GM18858 (cell line): ENCODE results near the gene GMCL2.
"Not testable (repeated sequence)": the region's sequence is repeated elsewhere in the genome, so short reads cannot be mapped to it uniquely, and the experiment has no call there.

Experiments
- ATAC-seq: cut with Tn5 transposase; IDR thresholded peaks from one replicate; pipeline ENCODE4 v1.9.1; 2021; ENCODE audit not compliant: unreplicated experiment

The GMCL2 gene

GRCh38 chr5:178206166-178207101 is 19.3 kb upstream of the GMCL2 start:
- ATAC-seq: no peak

GRCh38 chr5:178205749-178206047 is 18.5 kb upstream of the GMCL2 start:
- no peak for ATAC-seq

- ATAC-seq: peak; percentile 29
These were observed 18.0 kb upstream of the GMCL2 start for GRCh38 chr5:178204935-178205748.

- ATAC-seq: peak; percentile 67
These were observed 17.2 kb upstream of the GMCL2 start, which contains the start of gene HNRNPAB for GRCh38 chr5:178204182-178204934. TSS of gene HNRNPAB (plus strand) at chr5:178204533. CDS start at chr5:178204838, 305 bp downstream.

- no peak for ATAC-seq
These were observed 16.6 kb upstream of the GMCL2 start for GRCh38 chr5:178203670-178204181.

- no peak for ATAC-seq
These were observed 15.4 kb upstream of the GMCL2 start for GRCh38 chr5:178202541-178202940.

- no peak for ATAC-seq
These were observed 14.7 kb upstream of the GMCL2 start for GRCh38 chr5:178201927-178202235.

- ATAC-seq: no peak
These were observed 14.2 kb upstream of the GMCL2 start for GRCh38 chr5:178201221-178201926.

- ATAC-seq: no peak
These were observed 12.6 kb upstream of the GMCL2 start for GRCh38 chr5:178199581-178200434.

- ATAC-seq: no peak
These were observed 11.5 kb upstream of the GMCL2 start for GRCh38 chr5:178198706-178199105.

- ATAC-seq: not testable (repeated sequence)
These were observed 11.0 kb upstream of the GMCL2 start for GRCh38 chr5:178198151-178198550.

- ATAC-seq: no peak
These were observed 9.8 kb upstream of the GMCL2 start for GRCh38 chr5:178196986-178197385.

GRCh38 chr5:178196281-178196812 is 9.2 kb upstream of the GMCL2 start:
- ATAC-seq: no peak

- ATAC-seq: no peak
These were observed 6.9 kb upstream of the GMCL2 start for GRCh38 chr5:178194026-178194425.

- ATAC-seq: no peak
These were observed 6.2 kb upstream of the GMCL2 start for GRCh38 chr5:178193251-178193809.

- ATAC-seq: no peak
These were observed 5.6 kb upstream of the GMCL2 start for GRCh38 chr5:178192787-178193186.

GRCh38 chr5:178192244-178192643 is 5.1 kb upstream of the GMCL2 start:
- no peak for ATAC-seq

- no peak for ATAC-seq
These were observed 4.5 kb upstream of the GMCL2 start for GRCh38 chr5:178191661-178192060.

GRCh38 chr5:178189433-178189832 is 2.3 kb upstream of the GMCL2 start:
- no peak for ATAC-seq
